WI38 (cell line): Measurements from ENCODE around the gene IQUB.

Experiments used
- H3K4me3 ChIP-seq: 2 replicates; pipeline ENCODE4 v1.5.1; 2011; ENCODE audit warnings: low read depth, mild to moderate bottlenecking, control low read depth, low read length
- TF ChIP-seq, protein P1 (sequence below): IDR thresholded peaks from 2 replicates; pipeline ENCODE4 v1.5.1; 2012; ENCODE audit warnings: low read depth, mild to moderate bottlenecking, control low read depth, low read length

IQUB gene

DNA sequence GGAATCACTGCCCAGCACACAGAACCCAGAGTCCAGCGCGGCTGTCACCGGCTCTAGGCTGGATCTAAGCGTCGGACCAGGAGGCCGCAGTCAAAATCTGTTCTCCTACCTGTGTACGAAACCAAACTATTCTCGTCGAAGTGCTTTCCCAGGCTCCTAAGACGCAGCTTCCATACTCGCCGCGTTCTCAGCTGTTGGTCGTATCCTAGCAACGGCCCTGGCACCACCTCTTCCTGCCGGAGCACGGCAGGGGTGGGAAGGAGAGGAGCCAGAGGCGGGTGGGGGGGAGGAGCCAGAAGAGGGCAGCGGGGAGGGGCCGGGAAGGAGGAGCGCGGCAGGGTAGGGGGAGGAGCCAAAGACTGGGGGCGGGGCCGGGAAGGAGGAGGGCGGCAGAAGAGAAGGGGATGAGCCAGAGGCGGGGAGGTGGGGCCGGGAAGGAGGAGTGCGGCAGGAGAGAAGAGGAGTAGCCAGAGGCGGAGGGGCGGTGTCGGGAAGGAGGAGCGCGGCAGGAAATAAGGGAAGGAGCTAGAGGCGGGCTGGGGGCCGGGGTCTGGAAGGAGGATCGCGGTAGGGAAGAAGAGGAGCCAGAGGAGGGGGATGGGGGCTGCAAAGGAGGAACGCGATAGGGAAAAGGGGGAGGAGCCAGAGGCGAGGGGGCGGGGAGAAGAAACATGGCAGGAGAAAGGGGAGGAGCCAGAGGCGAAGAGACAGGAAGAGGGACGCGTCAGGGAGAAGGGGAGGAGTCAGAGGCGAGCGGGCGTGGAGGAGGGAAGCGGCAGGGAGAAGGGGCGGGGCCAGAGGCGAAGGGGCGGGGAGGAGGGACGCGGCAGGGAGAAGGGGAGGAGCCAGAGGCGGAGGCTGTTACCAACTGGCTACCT lies at the start of gene IQUB:
Gene IQUB (minus strand): TSS at position 213 of the 878 bp plus-strand sequence. CDS start 22,255 bp downstream, outside the sequence.
- peak within 1 kb of the TSS; percentile 66 for H3K4me3 ChIP-seq
- TF ChIP-seq, protein P1, sequence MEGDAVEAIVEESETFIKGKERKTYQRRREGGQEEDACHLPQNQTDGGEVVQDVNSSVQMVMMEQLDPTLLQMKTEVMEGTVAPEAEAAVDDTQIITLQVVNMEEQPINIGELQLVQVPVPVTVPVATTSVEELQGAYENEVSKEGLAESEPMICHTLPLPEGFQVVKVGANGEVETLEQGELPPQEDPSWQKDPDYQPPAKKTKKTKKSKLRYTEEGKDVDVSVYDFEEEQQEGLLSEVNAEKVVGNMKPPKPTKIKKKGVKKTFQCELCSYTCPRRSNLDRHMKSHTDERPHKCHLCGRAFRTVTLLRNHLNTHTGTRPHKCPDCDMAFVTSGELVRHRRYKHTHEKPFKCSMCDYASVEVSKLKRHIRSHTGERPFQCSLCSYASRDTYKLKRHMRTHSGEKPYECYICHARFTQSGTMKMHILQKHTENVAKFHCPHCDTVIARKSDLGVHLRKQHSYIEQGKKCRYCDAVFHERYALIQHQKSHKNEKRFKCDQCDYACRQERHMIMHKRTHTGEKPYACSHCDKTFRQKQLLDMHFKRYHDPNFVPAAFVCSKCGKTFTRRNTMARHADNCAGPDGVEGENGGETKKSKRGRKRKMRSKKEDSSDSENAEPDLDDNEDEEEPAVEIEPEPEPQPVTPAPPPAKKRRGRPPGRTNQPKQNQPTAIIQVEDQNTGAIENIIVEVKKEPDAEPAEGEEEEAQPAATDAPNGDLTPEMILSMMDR = no peak

DNA sequence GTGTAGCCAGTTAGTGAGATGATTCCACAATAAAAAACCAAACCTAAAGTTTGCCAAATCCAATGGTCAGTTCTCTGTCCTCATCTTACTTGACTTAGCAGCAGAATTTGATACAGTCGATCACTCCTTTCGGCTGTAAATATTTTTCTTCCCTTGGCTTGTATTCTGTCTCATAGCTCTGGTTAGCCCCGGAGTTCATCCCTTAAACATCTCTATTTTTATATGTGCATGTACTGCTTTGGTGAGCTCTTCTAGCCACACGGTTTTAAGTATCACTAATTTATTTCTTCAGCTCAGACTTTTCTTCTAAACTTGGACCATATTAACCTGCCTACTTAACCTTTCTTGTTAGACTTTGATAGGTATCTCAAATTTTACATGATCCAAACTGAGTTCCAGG lies 49.4 kb upstream of the IQUB start:
- no peak overlapping the region for H3K4me3 ChIP-seq
- TF ChIP-seq, protein P1 = no peak

DNA sequence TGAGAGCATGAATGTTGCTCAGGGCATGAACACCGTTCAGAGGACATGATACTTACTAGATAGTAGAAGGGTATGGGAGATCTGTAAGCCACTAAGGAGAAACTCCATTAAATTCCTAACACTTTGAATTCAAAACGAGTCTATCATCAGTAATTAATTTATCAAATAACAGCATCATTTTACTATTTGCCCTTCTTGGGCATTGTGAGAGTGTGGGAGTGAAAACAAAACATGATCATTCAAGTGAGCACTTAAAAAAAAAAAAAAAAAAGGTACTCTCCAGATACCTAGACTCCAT lies 46.7 kb upstream of the IQUB start:
- TF ChIP-seq, protein P1 = no peak

DNA sequence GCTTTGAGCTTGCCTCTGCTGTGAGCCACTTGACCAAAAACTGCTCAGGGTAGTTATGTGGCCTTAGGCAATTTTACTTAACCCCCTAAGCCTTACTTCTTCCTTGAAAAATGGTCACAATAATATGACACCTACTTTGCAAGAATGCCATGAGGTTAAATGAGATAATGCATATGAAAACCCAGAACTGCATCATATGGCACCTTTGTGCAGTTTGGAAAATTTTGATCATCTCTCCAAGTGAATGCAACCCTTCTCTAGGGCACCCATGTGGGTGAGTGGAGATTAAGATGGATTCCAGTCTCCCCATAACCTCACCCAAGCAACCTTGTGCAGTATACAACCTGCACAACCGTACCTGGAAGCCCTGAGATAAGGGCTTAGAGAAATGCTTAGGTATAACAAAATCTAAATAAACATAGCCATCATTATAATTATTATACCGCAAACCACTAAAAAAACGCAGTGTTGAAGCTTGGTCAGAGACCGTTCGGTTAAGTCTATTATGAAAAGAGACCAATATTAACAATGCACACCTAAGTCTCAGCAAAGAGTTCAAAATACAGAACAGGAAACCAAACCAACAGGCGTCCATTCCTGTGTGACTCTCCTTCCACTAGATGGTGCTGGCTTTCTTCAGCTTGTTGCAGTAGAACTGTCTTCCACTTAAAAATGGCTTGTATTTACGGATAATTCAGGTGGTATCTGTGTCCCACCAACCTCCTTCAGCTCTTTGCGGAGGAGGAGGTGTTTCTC lies 46.2 kb upstream of the IQUB start:
- TF ChIP-seq, protein P1 = peak; percentile 74
- H3K4me3 ChIP-seq = no peak overlapping the region

More for the DNA sequence above, 46.7 kb upstream of the IQUB start:
- H3K4me3 ChIP-seq = no peak overlapping the region

DNA sequence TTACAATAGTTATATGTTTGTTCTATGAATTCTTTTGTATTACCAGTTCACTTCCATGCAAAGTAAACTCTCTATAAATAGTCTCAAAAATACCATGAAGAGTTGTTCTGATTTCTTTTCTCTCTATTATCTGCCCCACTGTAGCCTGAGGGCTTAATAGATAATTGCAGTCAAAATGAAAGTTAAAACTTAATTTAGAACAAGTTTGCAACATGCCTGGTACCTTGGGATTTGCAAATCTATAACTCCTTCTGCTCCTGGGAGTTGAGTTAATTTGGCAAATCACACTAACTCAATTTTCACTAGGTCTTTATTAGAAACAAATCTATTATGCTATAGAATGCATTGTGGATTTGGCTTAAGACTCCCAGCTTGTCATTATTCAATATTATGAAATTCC lies 45.0 kb upstream of the IQUB start:
- H3K4me3 ChIP-seq = no peak overlapping the region
- TF ChIP-seq, protein P1 = no peak

DNA sequence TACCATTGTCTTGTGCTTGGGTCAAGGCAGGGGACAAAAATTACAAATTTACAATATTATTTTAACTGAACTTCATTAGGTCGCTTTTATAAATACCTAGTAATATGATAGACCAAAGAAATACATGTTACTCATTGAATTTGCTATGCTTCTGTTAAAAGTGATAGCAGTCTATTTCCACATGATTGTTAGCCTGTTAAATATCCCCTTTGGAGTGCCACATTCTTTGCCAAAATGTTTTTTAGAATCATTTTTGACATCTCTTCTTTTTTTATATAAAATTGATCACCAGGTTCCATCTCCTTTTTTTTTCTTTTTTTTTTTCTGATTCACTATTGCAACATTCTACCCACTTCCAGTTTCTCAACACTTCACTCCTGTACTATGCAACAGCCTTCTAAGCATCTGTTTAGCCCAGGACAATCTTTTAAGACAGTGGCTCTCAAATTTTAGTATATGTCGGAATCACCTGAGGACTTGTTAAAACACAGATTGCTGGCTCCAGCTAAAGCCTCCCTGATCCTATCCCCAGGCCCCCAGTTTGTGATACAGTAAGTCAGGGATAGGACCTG lies 39.6 kb upstream of the IQUB start:
- TF ChIP-seq, protein P1 = no peak
- H3K4me3 ChIP-seq = no peak overlapping the region

DNA sequence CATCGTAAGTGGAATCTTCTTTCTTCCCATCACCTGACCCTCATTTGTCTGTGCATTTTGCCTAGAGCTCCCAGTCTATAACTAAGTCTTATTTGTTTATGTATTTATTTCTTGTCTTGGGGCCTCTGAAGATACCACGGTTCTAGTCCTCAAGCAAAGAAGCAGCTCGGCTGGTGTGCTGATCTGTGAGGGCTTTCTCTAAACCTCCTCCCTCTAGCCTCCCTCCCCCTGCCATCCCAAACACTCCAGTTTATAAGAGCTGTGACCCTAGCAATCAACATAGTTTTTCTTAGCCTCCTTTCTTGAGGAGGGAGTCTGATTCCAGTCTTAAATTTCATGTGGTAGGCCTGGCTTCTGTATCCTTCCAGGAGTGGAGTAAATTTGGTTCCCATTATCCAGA lies 38.9 kb upstream of the IQUB start:
- TF ChIP-seq, protein P1 = no peak

More for the DNA sequence above, 38.9 kb upstream of the IQUB start:
- no peak overlapping the region for H3K4me3 ChIP-seq
